ENCODE results near the gene SMAD9. TPM values are rescaled to one million over a fixed set of nuclear protein-coding genes. Genes with fewer than 3 reads are reported as not detected.

SMAD9 gene
- total and polyA plus RNA-seq, 2 of the 8 experiments (the other 6 are each of a cell fraction or from before 2014, with no cell fraction given) = 0.45 to 1.0 TPM

- Histone ChIP-seq H3K4me1 (replicated peaks in 1 of 4; ENCODE audit: control insufficient read depth in 3 of 4, insufficient read depth in 4 of 4, low read length in 3 of 4) (peaks cover 3 to 5% (median 4%) of the 10 kb centered on the region in 4 experiments; a peak in 3 of 7 replicates), H4K91ac (replicated peaks; ENCODE audit: insufficient read length, low read length) (no peak overlapping the region), H3K23ac (ENCODE audit: insufficient read length) (no peak overlapping the region), H2BK120ac (replicated peaks; ENCODE audit: low read depth, low read length) (no peak overlapping the region), H4K5ac (ENCODE audit: insufficient read length, low read depth, low read length) (no peak overlapping the region), H2BK20ac (ENCODE audit: low read length) (no peak overlapping the region), H3K79me2 (ENCODE audit: control insufficient read depth in 1 of 2, insufficient read depth in 2 of 2, low read length in 2 of 2) (no peaks in the 10 kb centered on the region), H2BK5ac (ENCODE audit: low read depth, low read length) (no peak overlapping the region), H3K4ac (replicated peaks; ENCODE audit: insufficient read length, low read depth, low read length) (no peak overlapping the region), H2BK15ac (ENCODE audit: low read length) (no peak overlapping the region), H2BK12ac (ENCODE audit: low read depth, low read length) (no peak overlapping the region), H3K9me3 (ENCODE audit: insufficient read depth in 2 of 2, low read depth in 1 of 2, low read length in 1 of 2) (no peaks in the 10 kb centered on the region), H3K56ac (replicated peaks; ENCODE audit: insufficient read length, low read depth, low read length) (no peak overlapping the region), H3K14ac (ENCODE audit: insufficient read length) (no peak overlapping the region), H3K27me3 (replicated peaks in 1 of 4; ENCODE audit: control insufficient read depth in 3 of 4, extremely low read depth in 1 of 4, insufficient read depth in 3 of 4, low read length in 3 of 4) (peaks cover 1 to 20% (median 16%) of the 10 kb centered on the region in 4 experiments), H3K4me3 (ENCODE audit: extremely low read depth in 1 of 4, insufficient read depth in 2 of 4, low read depth in 3 of 4, low read length in 4 of 4) (no peak overlapping the region), H3K9ac (replicated peaks in 1 of 4; ENCODE audit: extremely low read depth in 1 of 4, low read depth in 3 of 4, low read length in 3 of 4) (no peak overlapping the region), H3K36me3 (ENCODE audit: control insufficient read depth in 2 of 4, insufficient read depth in 4 of 4, low read length in 3 of 4) (no peaks in the 10 kb centered on the region), H3K18ac (ENCODE audit: extremely low read depth, low read length) (no peak overlapping the region), H2AK5ac (ENCODE audit: low read depth, low read length) (no peak overlapping the region), H3K79me1 (ENCODE audit: low read depth, low read length) (no peaks in the 10 kb centered on the region), H4K20me1 (replicated peaks in 1 of 2; ENCODE audit: control insufficient read depth in 1 of 2, insufficient read depth in 2 of 2, low read length in 2 of 2) (no peaks in the 10 kb centered on the region), H3K4me2 (ENCODE audit: insufficient read depth in 1 of 2, low read depth in 2 of 2, low read length in 2 of 2) (no peak overlapping the region), H2AFZ (ENCODE audit: low read length) (no peak overlapping the region), H3K27ac (ENCODE audit: low read depth, low read length) (no peak overlapping the region), H3K23me2 (ENCODE audit: low read depth, low read length) (peaks cover 10% of the 10 kb centered on the region; the same call in 1 of the 2 replicates), H4K8ac (ENCODE audit: extremely low read depth, insufficient read depth, low read length) (no peak overlapping the region)
- no peak for DNase-seq (ENCODE audit: low read depth in 1 of 2, low spot score in 2 of 2)
- 86% methylated on average over 3 of the region's 3 CpGs; no CpG with 5 or more reads in 1 of the 2 experiments for WGBS, 2 experiments (ENCODE audit: extremely low coverage in 1 of 2, insufficient coverage in 1 of 2, insufficient read length in 1 of 2, insufficient replicate concordance in 2 of 2, low coverage in 1 of 2, low lambda C conversion rate in 2 of 2, missing lambda C conversion rate in 1 of 2)
- ChIA-PET CTCF (ENCODE audit: partially characterized antibody) (interaction anchor here (1.8 kb wide), 1 partner anchor 59 kb away, joined by 4 read pairs; no protein-coding TSS in a partner anchor), POLR2A (ENCODE audit: partially characterized antibody) (interaction anchor here (1.6 kb wide), 1 partner anchor 83 kb away, joined by 3 read pairs; no protein-coding TSS in a partner anchor)
- no peak for FAIRE-seq
- no peak for TF ChIP-seq HDAC6 (IDR thresholded peaks at IDR 0.05; ENCODE audit: low read depth, low read length)
- no peak for TF ChIP-seq KDM4A (IDR thresholded peaks at IDR 0.05; ENCODE audit: low read depth, low read length, severe bottlenecking)
- TF ChIP-seq BCL11A (IDR thresholded peaks at IDR 0.05; ENCODE audit: low read depth in 2 of 2, low read length in 2 of 2) = no peak
- TF ChIP-seq CBX5 (IDR thresholded peaks at IDR 0.05; ENCODE audit: low read depth, low read length) = no peak
- TF ChIP-seq POLR2AphosphoS5 (IDR thresholded peaks at IDR 0.05; ENCODE audit: low read depth, low read length) = no peak
- TF ChIP-seq ASH2L (IDR thresholded peaks at IDR 0.05; ENCODE audit: low read length) = no peak
- TF ChIP-seq CEBPB (IDR thresholded peaks at IDR 0.05; ENCODE audit: low read depth, low read length) = no peak
- TF ChIP-seq ATF2 (IDR thresholded peaks at IDR 0.05; ENCODE audit: low read length) = no peak
- TF ChIP-seq CBX8 (IDR thresholded peaks at IDR 0.05; ENCODE audit: borderline replicate concordance, low read depth, low read length) = no peak
- no peak for TF ChIP-seq JUND (IDR thresholded peaks at IDR 0.05; ENCODE audit: low read length)
- no peak for TF ChIP-seq HDAC2 (IDR thresholded peaks at IDR 0.05; ENCODE audit: borderline replicate concordance in 1 of 2, low read depth in 2 of 2, low read length in 2 of 2)
- TF ChIP-seq CTBP2 (IDR thresholded peaks at IDR 0.05; ENCODE audit: borderline replicate concordance, insufficient read depth, insufficient read length, low read length) = no peak
Observed at GRCh38 chr13:36917311-36917710, 2.7 kb downstream of the SMAD9 start.
